H9 (cell line): ENCODE data around the gene UTP14A. TPM values are rescaled to one million over a fixed set of nuclear protein-coding genes. Genes with fewer than 3 reads are reported as not detected.

Experiments
- DNase-seq: peaks from one replicate; pipeline ENCODE4 v3.0.0-alpha.2; 2017
- H2AFZ ChIP-seq: one replicate; pipeline ENCODE4 v1.6.1; 2013; ENCODE audit warnings: mild to moderate bottlenecking, low read length, control low read depth, moderate library complexity
- H2AK5ac ChIP-seq: 2 replicates; pipeline ENCODE4 v1.6.1; 2013; ENCODE audit warnings: low read length, control low read depth, mixed read lengths; ENCODE audit not compliant: insufficient read length
- H2BK120ac ChIP-seq: one replicate; pipeline ENCODE4 v1.6.1; 2013; ENCODE audit warnings: low read depth, mild to moderate bottlenecking, low read length, control low read depth, inconsistent platforms; ENCODE audit not compliant: poor library complexity, severe bottlenecking
- H2BK12ac ChIP-seq: 2 replicates; pipeline ENCODE4 v1.6.1; 2013; ENCODE audit warnings: low read length, control low read depth, mixed read lengths, low read depth; ENCODE audit not compliant: insufficient read length
- H2BK15ac ChIP-seq: 2 replicates; pipeline ENCODE4 v1.6.1; 2013; ENCODE audit warnings: low read depth, low read length, control low read depth
- H2BK20ac ChIP-seq: one replicate; pipeline ENCODE4 v1.6.1; 2013; ENCODE audit warnings: low read depth, mild to moderate bottlenecking, low read length, control low read depth, inconsistent platforms; ENCODE audit not compliant: poor library complexity, severe bottlenecking
- H2BK5ac ChIP-seq: 2 replicates; pipeline ENCODE4 v1.6.1; 2013; ENCODE audit warnings: low read length, control low read depth, mixed read lengths; ENCODE audit not compliant: insufficient read length
- H3K14ac ChIP-seq: 2 replicates; pipeline ENCODE4 v1.6.1; 2013; ENCODE audit warnings: low read length, control low read depth; ENCODE audit not compliant: insufficient read depth
- H3K18ac ChIP-seq: 2 replicates; pipeline ENCODE4 v1.6.1; 2013; ENCODE audit warnings: low read depth, mild to moderate bottlenecking, mixed read lengths, low read length, control low read depth; ENCODE audit not compliant: insufficient read length
- H3K23ac ChIP-seq: 2 replicates; pipeline ENCODE4 v1.6.1; 2013; ENCODE audit warnings: low read length, control low read depth, mixed read lengths, low read depth; ENCODE audit not compliant: insufficient read length
- H3K23me2 ChIP-seq: 2 replicates; pipeline ENCODE4 v1.6.1; 2013; ENCODE audit warnings: low read depth, mild to moderate bottlenecking, mixed read lengths, low read length, control low read depth; ENCODE audit not compliant: insufficient read length, poor library complexity, severe bottlenecking
- H3K27ac ChIP-seq: 2 replicates; pipeline ENCODE4 v1.5.1; 2013; ENCODE audit warnings: low read length, control low read depth, mixed read lengths, low read depth; ENCODE audit not compliant: insufficient read length
- H3K27me3 ChIP-seq: 2 replicates; pipeline ENCODE4 v1.6.1; 2013; ENCODE audit warnings: low read length, control low read depth, inconsistent platforms; ENCODE audit not compliant: insufficient read depth
- H3K4ac ChIP-seq: 2 replicates; pipeline ENCODE4 v1.6.1; 2013; ENCODE audit warnings: low read depth, mild to moderate bottlenecking, control low read depth, inconsistent platforms, low read length, moderate library complexity
- H3K4me1 ChIP-seq: 2 replicates; pipeline ENCODE4 v1.6.1; 2013; ENCODE audit warnings: low read length, control low read depth, inconsistent platforms; ENCODE audit not compliant: insufficient read depth
- H3K4me2 ChIP-seq: 2 replicates; pipeline ENCODE4 v1.6.1; 2013; ENCODE audit warnings: low read length, control low read depth, mixed read lengths; ENCODE audit not compliant: insufficient read length, insufficient read depth
- H3K56ac ChIP-seq: 2 replicates; pipeline ENCODE4 v1.6.1; 2013; ENCODE audit warnings: low read depth, mild to moderate bottlenecking, mixed read lengths, low read length, control low read depth; ENCODE audit not compliant: insufficient read length
- H3K79me1 ChIP-seq: 2 replicates; pipeline ENCODE4 v1.6.1; 2013; ENCODE audit warnings: low read depth, mild to moderate bottlenecking, moderate library complexity, low read length, control low read depth, inconsistent platforms; ENCODE audit not compliant: insufficient read depth, poor library complexity, severe bottlenecking
- H3K79me2 ChIP-seq: 2 replicates; pipeline ENCODE4 v1.6.1; 2013; ENCODE audit warnings: low read length, control low read depth, inconsistent platforms; ENCODE audit not compliant: insufficient read depth
- H3K9ac ChIP-seq: 2 replicates; pipeline ENCODE4 v1.6.1; 2013; ENCODE audit warnings: low read length, control low read depth, mixed read lengths; ENCODE audit not compliant: insufficient read length; ENCODE audit errors: extremely low read depth
- H3K9me3 ChIP-seq: one replicate; pipeline ENCODE4 v1.6.1; 2013; ENCODE audit warnings: low read depth, low read length, inconsistent platforms; ENCODE audit not compliant: control insufficient read depth
- H3T11ph ChIP-seq: one replicate; pipeline ENCODE4 v1.6.1; 2013; ENCODE audit warnings: mild to moderate bottlenecking, low read length, control low read depth, inconsistent platforms
- H4K20me1 ChIP-seq: one replicate; pipeline ENCODE4 v1.6.1; 2013; ENCODE audit not compliant: control insufficient read depth, insufficient read length, insufficient read depth
- H4K5ac ChIP-seq: 2 replicates; pipeline ENCODE4 v1.6.1; 2013; ENCODE audit warnings: low read depth, mild to moderate bottlenecking, mixed read lengths, low read length, control low read depth; ENCODE audit not compliant: insufficient read length
- H4K8ac ChIP-seq: replicated peaks from 2 replicates; pipeline ENCODE4 v1.6.1; 2013; ENCODE audit warnings: low read length, control low read depth, mixed read lengths, low read depth; ENCODE audit not compliant: insufficient read length
- H4K91ac ChIP-seq: 2 replicates; pipeline ENCODE4 v1.6.1; 2013; ENCODE audit warnings: low read depth, mild to moderate bottlenecking, moderate library complexity, mixed read lengths, low read length, control low read depth; ENCODE audit not compliant: insufficient read length
- H3K27ac Mint-ChIP-seq, 3 experiments: 2 replicates in 2 of 3; 3 replicates in 1 of 3; pipeline ENCODE4 v1.8.0; 2020 to 2021; ENCODE audit warnings: mixed read lengths in 3 of 3, mild to moderate bottlenecking in 1 of 3, moderate library complexity in 1 of 3
- H3K27me3 Mint-ChIP-seq: 2 replicates; pipeline ENCODE4 v1.8.0; 2021; ENCODE audit warnings: low read depth, mild to moderate bottlenecking, moderate library complexity, mixed read lengths
- H3K36me3 Mint-ChIP-seq, 3 experiments: 2 replicates in 2 of 3; 3 replicates in 1 of 3; pipeline ENCODE4 v1.8.0; 2020 to 2021; ENCODE audit warnings: low read depth in 3 of 3, mixed read lengths in 3 of 3; ENCODE audit not compliant: insufficient read depth in 1 of 3
- H3K4me1 Mint-ChIP-seq, 2 experiments: 2 replicates each; pipeline ENCODE4 v1.8.0; 2020; ENCODE audit warnings: mixed read lengths in 2 of 2
- H3K4me3 Mint-ChIP-seq, 2 experiments: 2 replicates in 1 of 2; 3 replicates in 1 of 2; pipeline ENCODE4 v1.8.0; 2020 to 2021; ENCODE audit warnings: mild to moderate bottlenecking in 2 of 2, mixed read lengths in 2 of 2, moderate library complexity in 1 of 2
- H3K9me3 Mint-ChIP-seq, 2 experiments: 2 replicates in 1 of 2; 3 replicates in 1 of 2; pipeline ENCODE4 v1.8.0; 2020; ENCODE audit warnings: mild to moderate bottlenecking in 2 of 2, mixed read lengths in 2 of 2, moderate library complexity in 1 of 2
- WGBS: extraction: QIAGEN DNeasy Blood & Tissue Kit; methylation state at CpG from one replicate; pipeline ENCODE4 v1.1.7; 2013; ENCODE audit warnings: missing lambda C conversion rate, low lambda C conversion rate, mixed read lengths; ENCODE audit not compliant: insufficient read length; ENCODE audit errors: extremely low coverage; 5-methylcytosine and 5-hydroxymethylcytosine counted together
- total RNA-seq: library from RNA; stranded (reverse); gene quantifications from 2 replicates; pipeline ENCODE4 v1.2.1, GENCODE V29; 2021
- TF ChIP-seq, protein P1 (sequence below): fragments of 200-600 bp; sonication (generic); conservative IDR thresholded peaks from 3 replicates; pipeline ENCODE4 v1.8.0; 2021; ENCODE audit warnings: antibody characterized with exemption, mild to moderate bottlenecking

UTP14A gene
- total RNA-seq, 1 experiment from 2014 or later: 37.0 TPM

DNA sequence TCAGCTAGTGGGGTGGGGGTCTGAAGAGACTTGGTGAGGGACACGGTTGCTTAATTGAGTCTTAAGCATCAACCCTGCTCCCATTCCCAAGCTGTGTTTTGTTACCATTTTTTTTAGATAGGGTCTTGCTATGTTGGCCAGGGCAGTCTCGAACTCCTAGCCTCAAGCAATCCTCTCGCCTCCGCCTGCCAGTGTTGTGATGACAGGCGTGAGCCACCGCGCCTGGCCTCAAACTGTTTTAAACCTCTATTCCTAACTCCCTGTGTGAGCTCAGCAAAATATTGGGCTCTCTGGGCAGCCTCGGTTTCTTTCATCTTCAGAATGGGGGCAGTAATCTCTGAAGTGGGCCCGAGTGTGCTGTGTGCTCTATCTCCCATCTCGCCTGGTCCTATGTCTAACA lies 50.2 kb downstream of the UTP14A start:
- H2BK20ac ChIP-seq: no peak overlapping the region
- Mint-ChIP-seq H3K4me3 (peak overlapping the region; percentile 70 to 86), H3K9me3 (peaks cover 0 to 80% of the 10 kb centered on the region in 2 experiments; a peak in 3 of 5 replicates), H3K36me3 (peaks cover 0 to 4% (median 0%) of the 10 kb centered on the region in 3 experiments; a peak in 2 of 7 replicates), H3K4me1 (peaks cover 18 to 40% of the 10 kb centered on the region in 2 experiments), H3K27me3 (peaks cover 92% of the 10 kb centered on the region), H3K27ac (no peak overlapping the region)
- H3T11ph ChIP-seq: no peak overlapping the region
- H2BK120ac ChIP-seq: no peak overlapping the region
- H4K8ac ChIP-seq: no peak overlapping the region
- no peak overlapping the region for H3K18ac ChIP-seq
- H3K79me2 ChIP-seq: no peaks in the 10 kb centered on the region
- H3K4ac ChIP-seq: no peak overlapping the region
- H4K5ac ChIP-seq: no peak overlapping the region
- H2BK5ac ChIP-seq: no peak overlapping the region
- H3K56ac ChIP-seq: no peak overlapping the region
- no CpG with 5 or more reads among the region's 10 CpGs for WGBS
- H3K27me3 ChIP-seq: peaks cover 65% of the 10 kb centered on the region
- H3K4me1 ChIP-seq: no peaks in the 10 kb centered on the region
- no peaks in the 10 kb centered on the region for H4K20me1 ChIP-seq
- no peak overlapping the region for H2AK5ac ChIP-seq
- peaks cover 16% of the 10 kb centered on the region for H3K23me2 ChIP-seq
- H2BK12ac ChIP-seq: no peak overlapping the region
- no peak for DNase-seq
- H3K4me2 ChIP-seq: peak overlapping the region; percentile 59
- H2BK15ac ChIP-seq: no peak overlapping the region
- TF ChIP-seq, protein P1, sequence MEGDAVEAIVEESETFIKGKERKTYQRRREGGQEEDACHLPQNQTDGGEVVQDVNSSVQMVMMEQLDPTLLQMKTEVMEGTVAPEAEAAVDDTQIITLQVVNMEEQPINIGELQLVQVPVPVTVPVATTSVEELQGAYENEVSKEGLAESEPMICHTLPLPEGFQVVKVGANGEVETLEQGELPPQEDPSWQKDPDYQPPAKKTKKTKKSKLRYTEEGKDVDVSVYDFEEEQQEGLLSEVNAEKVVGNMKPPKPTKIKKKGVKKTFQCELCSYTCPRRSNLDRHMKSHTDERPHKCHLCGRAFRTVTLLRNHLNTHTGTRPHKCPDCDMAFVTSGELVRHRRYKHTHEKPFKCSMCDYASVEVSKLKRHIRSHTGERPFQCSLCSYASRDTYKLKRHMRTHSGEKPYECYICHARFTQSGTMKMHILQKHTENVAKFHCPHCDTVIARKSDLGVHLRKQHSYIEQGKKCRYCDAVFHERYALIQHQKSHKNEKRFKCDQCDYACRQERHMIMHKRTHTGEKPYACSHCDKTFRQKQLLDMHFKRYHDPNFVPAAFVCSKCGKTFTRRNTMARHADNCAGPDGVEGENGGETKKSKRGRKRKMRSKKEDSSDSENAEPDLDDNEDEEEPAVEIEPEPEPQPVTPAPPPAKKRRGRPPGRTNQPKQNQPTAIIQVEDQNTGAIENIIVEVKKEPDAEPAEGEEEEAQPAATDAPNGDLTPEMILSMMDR: no peak
- H3K79me1 ChIP-seq: no peaks in the 10 kb centered on the region
- no peak overlapping the region for H3K9ac ChIP-seq
- H3K23ac ChIP-seq: no peak overlapping the region
- H3K9me3 ChIP-seq: peaks cover 19% of the 10 kb centered on the region
- H4K91ac ChIP-seq: no peak overlapping the region
- H3K27ac ChIP-seq: no peak overlapping the region
- H2AFZ ChIP-seq: no peak overlapping the region
- no peak overlapping the region for H3K14ac ChIP-seq
